CD4-positive, alpha-beta T cell treated with Interleukin-15 for 1 hour (primary cell): ENCODE data around the gene FCAMR.

ENCODE experiments used
- DNase-seq: peaks from one replicate; pipeline ENCODE4 v3.0.0-alpha.2; 2020

The FCAMR gene, protein sequence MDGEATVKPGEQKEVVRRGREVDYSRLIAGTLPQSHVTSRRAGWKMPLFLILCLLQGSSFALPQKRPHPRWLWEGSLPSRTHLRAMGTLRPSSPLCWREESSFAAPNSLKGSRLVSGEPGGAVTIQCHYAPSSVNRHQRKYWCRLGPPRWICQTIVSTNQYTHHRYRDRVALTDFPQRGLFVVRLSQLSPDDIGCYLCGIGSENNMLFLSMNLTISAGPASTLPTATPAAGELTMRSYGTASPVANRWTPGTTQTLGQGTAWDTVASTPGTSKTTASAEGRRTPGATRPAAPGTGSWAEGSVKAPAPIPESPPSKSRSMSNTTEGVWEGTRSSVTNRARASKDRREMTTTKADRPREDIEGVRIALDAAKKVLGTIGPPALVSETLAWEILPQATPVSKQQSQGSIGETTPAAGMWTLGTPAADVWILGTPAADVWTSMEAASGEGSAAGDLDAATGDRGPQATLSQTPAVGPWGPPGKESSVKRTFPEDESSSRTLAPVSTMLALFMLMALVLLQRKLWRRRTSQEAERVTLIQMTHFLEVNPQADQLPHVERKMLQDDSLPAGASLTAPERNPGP

DNA sequence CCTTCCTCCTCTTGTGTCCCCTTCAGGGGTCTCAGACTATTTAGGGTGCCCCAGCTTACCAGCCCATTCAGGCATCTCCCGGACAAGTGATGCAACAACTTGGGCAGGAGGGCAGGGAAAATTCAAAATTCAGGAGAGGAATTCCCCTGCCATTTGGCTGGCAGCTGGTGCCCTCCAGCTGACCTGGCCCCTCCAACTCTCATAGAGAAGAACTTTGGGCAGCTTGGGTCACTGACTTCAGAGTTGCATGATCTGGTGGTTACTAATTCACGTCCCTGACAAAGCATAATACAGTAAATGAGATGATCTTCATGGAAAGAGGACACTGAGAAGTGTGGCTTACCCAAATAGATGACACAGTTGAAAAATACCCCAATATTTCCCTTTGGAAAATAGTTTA is at the start of gene FCAMR:
TSS of gene FCAMR (minus strand) at position 15 of the 400 bp plus-strand sequence. CDS start 335 bp downstream, outside the sequence.
- no peak for DNase-seq

DNA sequence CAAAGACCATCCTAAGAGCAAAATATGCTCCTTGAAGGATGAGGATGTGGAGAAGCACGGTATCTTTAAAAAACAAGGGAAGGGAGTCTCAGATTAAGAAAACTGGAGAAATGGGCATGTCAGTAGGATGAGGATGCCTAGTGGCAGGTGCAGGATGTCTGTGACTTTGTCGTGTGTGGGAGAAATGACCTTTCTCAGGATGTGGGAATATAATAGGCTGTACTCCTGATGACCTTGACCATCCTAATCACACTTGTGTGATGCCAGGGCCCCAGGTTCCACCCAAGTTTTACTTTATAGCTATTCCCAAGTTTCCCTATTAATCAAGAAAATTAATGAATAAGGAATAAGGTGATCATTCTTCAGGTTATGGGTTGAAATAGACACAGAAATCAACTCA is 49.4 kb upstream of the FCAMR start:
- DNase-seq, result no peak

DNA sequence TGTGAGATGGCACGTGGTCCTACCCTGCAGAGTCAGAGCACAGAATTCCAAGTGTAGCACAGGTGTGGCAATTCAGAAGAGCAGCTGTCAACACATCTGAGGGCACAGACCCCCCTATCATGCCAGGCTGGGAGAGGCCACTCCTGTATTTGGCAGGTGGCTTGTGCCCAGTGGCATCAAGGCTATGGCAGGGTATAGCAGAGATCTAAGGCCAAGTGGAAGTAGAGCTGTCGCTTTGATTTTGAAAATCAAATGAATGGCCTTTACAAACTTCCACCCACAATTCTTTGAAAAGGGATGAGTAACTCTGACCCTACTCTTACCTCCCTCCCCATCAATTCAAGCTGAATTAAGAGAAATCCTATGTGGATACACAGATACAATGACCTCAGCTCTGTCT is 48.9 kb upstream of the FCAMR start:
- DNase-seq, result no peak

DNA sequence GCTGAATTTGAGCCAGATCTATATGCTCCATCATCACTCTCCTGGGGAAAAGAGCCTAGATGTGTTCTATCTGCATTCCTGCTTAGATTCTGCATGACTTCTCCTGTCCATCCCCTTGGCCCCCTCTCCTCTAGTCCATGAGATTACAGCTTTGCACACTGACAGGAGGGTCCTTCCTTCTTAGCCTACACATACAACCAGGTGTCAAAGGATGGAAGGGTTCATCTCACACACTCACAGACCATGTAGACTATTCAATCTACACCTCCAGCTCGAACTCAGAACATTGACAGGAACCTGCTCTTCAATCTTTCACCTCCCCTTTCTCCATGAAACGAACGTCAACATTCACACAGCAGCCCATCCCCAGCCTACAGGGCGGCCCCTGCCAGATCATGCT is 48.4 kb upstream of the FCAMR start:
- DNase-seq, result no peak

DNA sequence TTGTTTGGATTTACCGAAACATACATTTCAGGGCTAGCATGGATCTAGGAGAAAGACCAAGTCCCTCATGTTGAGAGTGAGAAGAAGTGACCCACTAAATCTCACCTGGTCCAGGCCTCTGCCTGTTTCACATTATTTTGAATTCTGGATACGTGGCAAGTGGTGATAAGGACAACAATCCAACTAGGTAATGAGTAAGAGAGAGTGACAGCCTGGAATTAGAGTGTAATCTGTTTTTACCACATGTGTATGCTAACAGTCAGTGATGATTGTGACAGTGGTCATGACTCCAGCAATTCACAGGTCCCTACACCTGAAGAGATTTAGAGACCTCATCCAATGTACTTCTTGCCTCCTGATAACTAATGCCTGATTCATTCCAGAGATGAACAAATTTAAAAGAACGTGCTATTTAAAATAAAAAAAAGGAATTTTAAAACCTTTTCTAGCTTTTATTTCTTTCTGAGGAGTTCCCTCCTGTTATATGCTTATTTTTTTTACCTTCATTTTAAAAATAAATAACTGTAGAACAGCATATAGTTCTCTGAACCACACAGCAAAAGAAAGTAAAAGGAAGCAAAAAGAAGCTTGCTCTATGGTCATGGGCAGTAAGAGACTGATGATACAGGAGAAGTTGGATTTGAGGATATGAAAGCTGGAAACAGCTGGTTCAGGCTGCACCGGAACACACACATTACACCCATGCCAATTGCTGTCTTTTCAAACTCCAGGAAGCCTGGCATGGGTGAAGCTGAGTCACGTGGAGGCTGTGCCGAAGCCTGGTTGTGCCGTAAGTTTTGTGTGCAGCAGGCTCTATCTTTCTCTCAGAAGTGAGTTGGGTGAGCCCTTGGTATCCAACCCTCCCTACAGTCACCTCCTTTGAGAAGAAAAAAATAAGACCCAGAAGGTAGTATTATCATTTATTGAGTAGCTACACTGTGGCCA is 47.6 kb upstream of the FCAMR start:
- no peak for DNase-seq

DNA sequence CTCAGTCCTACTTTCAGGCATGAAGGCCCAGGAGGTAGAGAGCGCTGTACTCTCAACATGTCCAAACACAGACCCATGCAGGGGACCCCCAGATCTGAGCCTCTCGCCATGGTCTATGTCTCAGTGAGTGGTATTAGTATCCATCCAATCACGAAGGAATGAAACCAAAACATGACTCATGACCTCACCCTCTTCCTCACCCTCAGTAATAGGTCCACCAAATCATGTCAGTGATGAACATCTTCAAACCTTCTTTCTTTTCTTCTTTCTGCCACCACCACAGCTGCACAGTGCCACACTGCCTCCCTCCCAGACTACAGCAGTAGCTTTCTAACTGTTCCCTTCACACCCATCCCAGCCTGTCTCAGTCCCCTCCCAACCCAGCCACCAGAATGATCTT is 45.5 kb upstream of the FCAMR start:
- no peak for DNase-seq

DNA sequence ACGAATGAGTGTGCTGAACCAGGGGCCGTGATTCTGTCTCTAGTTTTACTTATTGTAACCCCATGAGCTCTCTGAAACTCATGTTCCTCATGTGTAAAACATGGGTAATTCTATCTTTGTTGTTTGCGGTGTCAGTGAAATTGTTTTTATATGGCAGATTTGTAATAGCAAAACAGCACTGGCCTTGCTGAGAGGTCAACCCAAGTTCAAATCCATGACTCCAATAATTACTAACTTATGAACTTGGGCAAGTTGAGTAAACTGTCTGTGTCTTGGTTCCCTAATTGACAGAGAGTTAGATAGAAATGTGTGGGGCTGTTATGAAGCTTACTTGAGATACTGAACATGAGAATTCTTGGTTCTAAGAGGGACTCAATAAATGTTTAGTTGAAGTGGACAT is 44.5 kb upstream of the FCAMR start:
- DNase-seq, result no peak

GRCh38 chr1:207013321-207014085 is 43.2 kb upstream of the FCAMR start:
- no peak for DNase-seq

DNA sequence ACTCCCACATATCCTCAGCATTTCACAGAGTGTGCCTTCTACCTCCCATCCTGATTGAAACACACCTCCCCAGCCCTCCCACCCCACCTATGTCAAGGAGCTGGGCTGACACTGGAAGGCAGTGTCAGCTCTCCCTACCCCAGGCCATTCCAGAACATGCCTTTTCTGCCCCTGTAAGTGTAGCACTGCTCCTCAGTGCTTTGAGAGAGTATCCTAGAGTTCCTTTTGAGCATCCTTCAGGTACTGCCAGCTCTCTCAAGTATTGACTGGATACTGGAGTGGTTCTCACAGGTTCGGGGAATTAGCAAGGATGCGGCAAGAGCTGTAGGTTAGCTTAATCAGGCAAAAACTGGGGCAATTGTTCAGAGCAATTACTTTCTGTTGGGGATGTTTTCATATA is 40.5 kb upstream of the FCAMR start:
- no peak for DNase-seq

DNA sequence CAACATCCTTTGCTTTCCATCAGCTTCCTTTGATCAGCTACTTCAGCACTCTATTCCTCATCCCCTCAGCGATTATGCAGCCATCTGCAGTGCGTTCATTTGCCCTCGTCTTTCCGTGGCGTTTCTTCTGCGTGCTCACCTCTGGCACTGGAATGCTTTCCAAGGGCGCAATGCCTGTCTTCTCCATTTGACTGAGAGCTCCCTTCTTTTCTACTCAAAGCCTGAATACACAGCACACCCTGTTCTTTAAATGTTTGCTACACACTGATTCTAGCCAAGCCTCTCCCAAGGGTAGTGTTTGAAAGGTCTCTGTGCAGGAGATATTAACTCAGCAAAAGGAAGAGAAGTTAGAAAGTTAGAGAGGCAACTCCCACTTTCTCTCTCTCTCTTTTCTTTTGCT is 39.7 kb upstream of the FCAMR start:
- DNase-seq, result no peak

GRCh38 chr1:207009182-207009850 is 39.1 kb upstream of the FCAMR start:
- no peak for DNase-seq

DNA sequence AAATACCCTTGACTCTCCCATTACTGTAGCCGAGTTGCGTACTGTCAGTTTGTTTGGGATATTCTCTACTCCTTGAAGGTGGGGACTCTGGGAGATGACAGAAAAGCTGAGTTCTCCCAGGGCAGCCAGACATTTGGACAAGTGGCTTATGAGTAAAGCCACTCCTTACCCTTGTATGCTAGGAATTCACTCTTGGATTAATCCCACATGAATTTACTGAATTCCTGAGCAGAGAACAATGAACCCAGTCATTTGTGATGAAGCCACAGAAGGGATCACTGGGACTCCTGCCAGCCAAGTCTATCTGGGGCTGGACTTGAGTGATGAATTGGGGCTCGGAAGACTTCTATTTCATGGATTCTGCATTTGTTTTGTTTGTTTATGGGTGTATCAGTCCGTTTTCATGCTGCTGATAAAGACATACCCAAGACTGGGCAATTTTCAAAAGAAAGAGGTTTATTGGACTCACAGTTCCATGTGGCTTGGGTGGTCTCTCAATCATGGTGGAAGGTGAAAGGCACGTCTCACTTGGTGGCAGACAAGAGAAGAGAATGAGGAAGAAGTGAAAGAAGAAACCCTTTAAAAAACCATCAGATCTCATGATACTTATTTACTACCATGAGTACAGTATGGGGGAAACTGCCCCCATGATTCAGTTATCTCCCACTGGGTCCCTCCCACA is 37.2 kb upstream of the FCAMR start:
- DNase-seq, result no peak

GRCh38 chr1:207006914-207007313 is 36.7 kb upstream of the FCAMR start:
- no peak for DNase-seq

- DNase-seq, result no peak
Observed at GRCh38 chr1:207006083-207006482, 35.8 kb upstream of the FCAMR start.

GRCh38 chr1:207004931-207005830 is 34.9 kb upstream of the FCAMR start:
- DNase-seq, result no peak

GRCh38 chr1:207003210-207003609 is 33.0 kb upstream of the FCAMR start:
- DNase-seq, result no peak

GRCh38 chr1:207002724-207003146 is 32.5 kb upstream of the FCAMR start:
- no peak for DNase-seq

GRCh38 chr1:207001492-207002245 is 31.4 kb upstream of the FCAMR start:
- no peak for DNase-seq

DNA sequence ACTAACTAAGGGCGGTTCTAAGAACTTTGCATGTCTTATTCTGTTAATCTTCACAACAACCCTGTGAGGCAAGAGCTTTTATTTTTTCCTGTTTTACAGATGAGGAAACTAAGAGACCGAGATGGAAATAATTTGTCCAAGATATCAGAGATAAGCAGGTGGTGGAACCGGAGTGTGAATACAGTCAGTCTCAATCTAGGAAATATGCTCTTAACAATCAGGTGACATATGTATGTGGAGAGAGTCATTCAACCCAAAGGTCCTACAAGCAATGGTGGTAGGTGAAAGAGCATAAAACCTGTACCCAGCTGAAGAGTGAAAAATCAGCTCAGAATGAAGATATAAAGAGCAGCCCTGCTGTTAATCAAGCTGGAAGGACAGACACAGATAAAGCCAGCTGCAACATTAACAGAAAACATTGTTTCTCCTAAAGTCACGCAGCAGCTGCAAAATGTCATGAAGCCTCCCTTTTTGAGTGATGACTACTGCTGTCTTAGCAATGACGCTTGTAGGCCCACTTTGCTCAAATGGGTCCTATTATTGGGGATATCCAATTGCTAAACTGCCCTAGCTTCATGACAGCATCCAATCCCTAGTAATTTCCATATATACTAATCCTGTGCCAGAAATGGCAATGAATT is 30.5 kb upstream of the FCAMR start:
- DNase-seq, result no peak
